Mononuclear cell (primary cell): ENCODE measurements around the gene SLC24A3. TPM values are rescaled to one million over a fixed set of nuclear protein-coding genes. Genes with fewer than 3 reads are reported as not detected.

Experiments used
- H3K27me3 ChIP-seq: 2 replicates; pipeline ENCODE4 v1.6.0; 2011; ENCODE audit warnings: low read length, control low read depth; ENCODE audit not compliant: insufficient read depth
- H3K4me1 ChIP-seq: 2 replicates; pipeline ENCODE4 v1.5.1; 2011; ENCODE audit warnings: mild to moderate bottlenecking, low read length, control low read depth; ENCODE audit not compliant: insufficient read depth
- H3K4me3 ChIP-seq: 2 replicates; pipeline ENCODE4 v1.5.1; 2011; ENCODE audit warnings: mild to moderate bottlenecking, low read length, moderate library complexity
- H3K9me3 ChIP-seq: 2 replicates; pipeline ENCODE4 v1.5.1; 2011; ENCODE audit warnings: low read depth, mild to moderate bottlenecking, control low read depth, low read length
- total RNA-seq: library from RNA; depleted of rRNA; stranded (reverse); fragments of >200 nt; gene quantifications from one replicate; pipeline ENCODE4 v1.2.3, GENCODE V29; 2012

SLC24A3 gene
- total RNA-seq, 1 donor = 1.0 TPM

GRCh38 chr20:19456595-19457395 lies 244.4 kb downstream of the SLC24A3 start:
- no peaks in the 10 kb centered on the region for H3K9me3 ChIP-seq
- no peak overlapping the region for H3K4me3 ChIP-seq
- peaks cover 15% of the 10 kb centered on the region for H3K4me1 ChIP-seq
- no peaks in the 10 kb centered on the region for H3K27me3 ChIP-seq

- H3K9me3 ChIP-seq = no peaks in the 10 kb centered on the region
- peaks cover 9% of the 10 kb centered on the region for H3K4me1 ChIP-seq
- H3K27me3 ChIP-seq = no peaks in the 10 kb centered on the region
- H3K4me3 ChIP-seq = no peak overlapping the region
Observed at GRCh38 chr20:19457611-19458010, 245.2 kb downstream of the SLC24A3 start.

GRCh38 chr20:19460386-19460785 lies 247.9 kb downstream of the SLC24A3 start:
- H3K9me3 ChIP-seq = no peaks in the 10 kb centered on the region
- no peak overlapping the region for H3K4me3 ChIP-seq
- H3K27me3 ChIP-seq = no peaks in the 10 kb centered on the region
- H3K4me1 ChIP-seq = peaks cover 9% of the 10 kb centered on the region

- no peaks in the 10 kb centered on the region for H3K27me3 ChIP-seq
- H3K9me3 ChIP-seq = no peaks in the 10 kb centered on the region
- no peak overlapping the region for H3K4me3 ChIP-seq
- no peaks in the 10 kb centered on the region for H3K4me1 ChIP-seq
Observed at GRCh38 chr20:19462491-19462890, 250.0 kb downstream of the SLC24A3 start.

- Histone ChIP-seq H3K9me3 (no peaks in the 10 kb centered on the region), H3K4me3 (no peak overlapping the region), H3K4me1 (no peaks in the 10 kb centered on the region), H3K27me3 (no peaks in the 10 kb centered on the region)
Observed at GRCh38 chr20:19463597-19463996, 251.2 kb downstream of the SLC24A3 start.

GRCh38 chr20:19465536-19465935 lies 253.1 kb downstream of the SLC24A3 start:
- H3K9me3 ChIP-seq = no peaks in the 10 kb centered on the region
- H3K27me3 ChIP-seq = no peaks in the 10 kb centered on the region
- H3K4me1 ChIP-seq = no peaks in the 10 kb centered on the region
- H3K4me3 ChIP-seq = no peak overlapping the region

GRCh38 chr20:19466206-19466928 lies 253.9 kb downstream of the SLC24A3 start:
- H3K9me3 ChIP-seq = no peaks in the 10 kb centered on the region
- no peaks in the 10 kb centered on the region for H3K27me3 ChIP-seq
- no peaks in the 10 kb centered on the region for H3K4me1 ChIP-seq
- no peak overlapping the region for H3K4me3 ChIP-seq

GRCh38 chr20:19473216-19473921 lies 260.9 kb downstream of the SLC24A3 start:
- no peaks in the 10 kb centered on the region for H3K9me3 ChIP-seq
- H3K27me3 ChIP-seq = no peaks in the 10 kb centered on the region
- H3K4me3 ChIP-seq = no peak overlapping the region
- H3K4me1 ChIP-seq = no peaks in the 10 kb centered on the region

GRCh38 chr20:19473922-19474286 lies 261.5 kb downstream of the SLC24A3 start:
- H3K4me3 ChIP-seq = no peak overlapping the region
- no peaks in the 10 kb centered on the region for H3K4me1 ChIP-seq
- no peaks in the 10 kb centered on the region for H3K9me3 ChIP-seq
- no peaks in the 10 kb centered on the region for H3K27me3 ChIP-seq

- Histone ChIP-seq H3K4me1 (no peaks in the 10 kb centered on the region), H3K4me3 (no peak overlapping the region), H3K27me3 (no peaks in the 10 kb centered on the region), H3K9me3 (no peaks in the 10 kb centered on the region)
Observed at GRCh38 chr20:19478320-19478895, 266.0 kb downstream of the SLC24A3 start.

GRCh38 chr20:19482726-19483125 lies 270.3 kb downstream of the SLC24A3 start:
- no peak overlapping the region for H3K4me3 ChIP-seq

GRCh38 chr20:19483309-19483708 lies 270.9 kb downstream of the SLC24A3 start:
- H3K9me3 ChIP-seq = no peaks in the 10 kb centered on the region
- no peaks in the 10 kb centered on the region for H3K27me3 ChIP-seq
- H3K4me1 ChIP-seq = no peaks in the 10 kb centered on the region
- H3K4me3 ChIP-seq = no peak overlapping the region

More at GRCh38 chr20:19482726-19483125, 270.3 kb downstream of the SLC24A3 start:
- Histone ChIP-seq H3K27me3 (no peaks in the 10 kb centered on the region), H3K9me3 (no peaks in the 10 kb centered on the region), H3K4me1 (no peaks in the 10 kb centered on the region)

- no peaks in the 10 kb centered on the region for H3K4me1 ChIP-seq
- H3K4me3 ChIP-seq = no peak overlapping the region
- H3K9me3 ChIP-seq = no peaks in the 10 kb centered on the region
- H3K27me3 ChIP-seq = no peaks in the 10 kb centered on the region
Observed at GRCh38 chr20:19486446-19486845, 274.0 kb downstream of the SLC24A3 start.

GRCh38 chr20:19487420-19487819 lies 275.0 kb downstream of the SLC24A3 start:
- H3K27me3 ChIP-seq = no peaks in the 10 kb centered on the region
- H3K4me1 ChIP-seq = no peaks in the 10 kb centered on the region
- H3K9me3 ChIP-seq = no peaks in the 10 kb centered on the region
- no peak overlapping the region for H3K4me3 ChIP-seq

- no peaks in the 10 kb centered on the region for H3K9me3 ChIP-seq
- H3K4me3 ChIP-seq = no peak overlapping the region
- H3K27me3 ChIP-seq = no peaks in the 10 kb centered on the region
Observed at GRCh38 chr20:19491241-19491640, 278.8 kb downstream of the SLC24A3 start.

More at GRCh38 chr20:19491241-19491640, 278.8 kb downstream of the SLC24A3 start:
- no peaks in the 10 kb centered on the region for H3K4me1 ChIP-seq
